ENCODE measurements around the gene NPIPB8.
"Not testable (repeated sequence)": the region's sequence is repeated elsewhere in the genome, so short reads cannot be mapped to it uniquely, and the experiment has no call there.

Gene NPIPB8

GRCh38 chr16:28637765-28638164 is at the start of gene NPIPB8:
NPIPB8 (plus strand) TSS chr16:28638065; CDS start chr16:28638361, 296 bp downstream.
- CTCF ChIA-PET, H3K27ac Mint-ChIP-seq, H3K27me3 Mint-ChIP-seq, H3K4me3 Mint-ChIP-seq, DNase-seq, H3K36me3 Mint-ChIP-seq, H3K9me3 Mint-ChIP-seq, H3K4me1 Mint-ChIP-seq: not testable (repeated sequence)

GRCh38 chr16:28589069-28589468 is 48.8 kb upstream of the NPIPB8 start:
- CTCF ChIA-PET, result no interaction called here
- no peak for DNase-seq
- H3K4me1 Mint-ChIP-seq, result no peaks in the 10 kb centered on the region
- peaks cover 37% of the 10 kb centered on the region for H3K36me3 Mint-ChIP-seq
- H3K4me3 Mint-ChIP-seq, result no peak overlapping the region
- no peak overlapping the region for H3K27ac Mint-ChIP-seq
- H3K9me3 Mint-ChIP-seq, result no peaks in the 10 kb centered on the region
- H3K27me3 Mint-ChIP-seq, result no peaks in the 10 kb centered on the region

GRCh38 chr16:28589930-28590329 is 47.9 kb upstream of the NPIPB8 start:
- no peak overlapping the region for H3K4me3 Mint-ChIP-seq
- H3K27me3 Mint-ChIP-seq, result no peaks in the 10 kb centered on the region
- H3K36me3 Mint-ChIP-seq, result peaks cover 33% of the 10 kb centered on the region
- no peak for DNase-seq
- H3K9me3 Mint-ChIP-seq, result no peaks in the 10 kb centered on the region
- no peak overlapping the region for H3K27ac Mint-ChIP-seq
- H3K4me1 Mint-ChIP-seq, result no peaks in the 10 kb centered on the region
- CTCF ChIA-PET, result no interaction called here

GRCh38 chr16:28590384-28591340 is 47.2 kb upstream of the NPIPB8 start:
- Mint-ChIP-seq H3K9me3 (no peaks in the 10 kb centered on the region), H3K27ac (peak overlapping the region; percentile 6), H3K27me3 (no peaks in the 10 kb centered on the region), H3K4me3 (no peak overlapping the region), H3K4me1 (no peaks in the 10 kb centered on the region), H3K36me3 (peaks cover 29% of the 10 kb centered on the region)
- CTCF ChIA-PET, result no interaction called here
- no peak for DNase-seq

- H3K36me3 Mint-ChIP-seq, result peaks cover 27% of the 10 kb centered on the region
- no peaks in the 10 kb centered on the region for H3K27me3 Mint-ChIP-seq
- CTCF ChIA-PET, result no interaction called here
- no peak for DNase-seq
- H3K27ac Mint-ChIP-seq, result no peak overlapping the region
- H3K4me3 Mint-ChIP-seq, result no peak overlapping the region
- no peaks in the 10 kb centered on the region for H3K9me3 Mint-ChIP-seq
- no peaks in the 10 kb centered on the region for H3K4me1 Mint-ChIP-seq
Measured at GRCh38 chr16:28591355-28591754, 46.5 kb upstream of the NPIPB8 start.

- CTCF ChIA-PET, result interaction anchor here (0.6 kb wide), 1 partner anchor 313 kb away, joined by 3 read pairs; no protein-coding TSS in a partner anchor
- no peak for DNase-seq
- peaks cover 6% of the 10 kb centered on the region for H3K4me1 Mint-ChIP-seq
- H3K9me3 Mint-ChIP-seq, result no peaks in the 10 kb centered on the region
- H3K4me3 Mint-ChIP-seq, result no peak overlapping the region
- no peak overlapping the region for H3K27ac Mint-ChIP-seq
- no peaks in the 10 kb centered on the region for H3K27me3 Mint-ChIP-seq
- H3K36me3 Mint-ChIP-seq, result peaks cover 22% of the 10 kb centered on the region
Measured at GRCh38 chr16:28592511-28592910, 45.4 kb upstream of the NPIPB8 start.

DNA sequence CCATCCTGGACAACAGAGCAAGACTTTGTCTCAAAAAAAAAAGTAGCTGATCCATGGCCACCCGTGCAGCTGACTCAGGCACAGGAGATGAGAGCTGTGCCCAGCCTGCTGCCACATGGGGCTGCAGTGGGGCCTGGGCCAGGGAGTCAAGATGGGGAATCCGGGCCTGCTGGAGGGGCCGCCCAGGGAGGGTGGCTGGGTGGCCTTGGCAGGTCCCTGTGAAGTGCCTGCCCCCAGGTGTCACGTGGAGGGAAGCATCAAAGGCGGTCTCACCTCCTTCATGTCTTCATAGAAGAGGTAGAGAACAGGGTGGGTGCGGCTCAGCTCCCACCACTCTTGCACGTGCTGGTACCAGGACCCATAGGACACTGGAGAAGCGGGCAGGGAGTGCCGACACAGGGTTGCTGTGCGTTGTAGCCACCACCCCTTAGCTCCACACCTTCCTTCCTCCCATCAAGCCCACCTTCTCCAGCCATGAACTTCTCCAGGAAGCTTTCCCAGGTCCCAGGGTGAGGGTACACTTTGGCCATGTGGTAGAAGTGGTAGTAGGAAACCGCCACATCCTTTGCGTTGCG is 44.8 kb upstream of the NPIPB8 start:
- CTCF ChIA-PET, result interaction anchor here (0.6 kb wide), 1 partner anchor 314 kb away, joined by 3 read pairs; no protein-coding TSS in a partner anchor
- H3K4me3 Mint-ChIP-seq, result no peak overlapping the region
- peaks cover 6% of the 10 kb centered on the region for H3K4me1 Mint-ChIP-seq
- H3K27ac Mint-ChIP-seq, result no peak overlapping the region
- no peak for DNase-seq
- H3K27me3 Mint-ChIP-seq, result no peaks in the 10 kb centered on the region
- peaks cover 22% of the 10 kb centered on the region for H3K36me3 Mint-ChIP-seq
- H3K9me3 Mint-ChIP-seq, result no peaks in the 10 kb centered on the region

DNA sequence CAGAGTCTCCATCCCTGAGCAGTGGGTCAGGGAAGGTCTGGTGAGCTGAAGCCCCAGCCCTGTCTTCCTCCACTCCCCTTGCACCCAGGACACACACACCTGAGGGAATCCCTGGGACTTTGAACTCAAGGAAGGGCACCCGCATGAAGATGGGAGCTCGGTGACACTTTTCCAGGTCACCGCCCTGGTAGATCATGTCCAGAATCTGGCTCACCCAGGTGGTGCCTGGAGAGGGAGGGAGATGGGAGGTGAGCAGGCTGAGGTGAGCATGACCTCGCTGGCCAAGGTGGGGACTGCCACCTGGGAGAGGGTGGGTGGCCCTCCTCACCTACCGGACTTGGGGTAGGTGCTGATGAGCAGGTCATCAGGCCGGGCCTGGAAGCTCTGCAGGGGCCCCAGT is 42.4 kb upstream of the NPIPB8 start:
- H3K4me1 Mint-ChIP-seq, H3K4me3 Mint-ChIP-seq, CTCF ChIA-PET, H3K27ac Mint-ChIP-seq, H3K9me3 Mint-ChIP-seq, H3K27me3 Mint-ChIP-seq, DNase-seq: not testable (repeated sequence)
- peaks cover 14% of the 10 kb centered on the region for H3K36me3 Mint-ChIP-seq

DNA sequence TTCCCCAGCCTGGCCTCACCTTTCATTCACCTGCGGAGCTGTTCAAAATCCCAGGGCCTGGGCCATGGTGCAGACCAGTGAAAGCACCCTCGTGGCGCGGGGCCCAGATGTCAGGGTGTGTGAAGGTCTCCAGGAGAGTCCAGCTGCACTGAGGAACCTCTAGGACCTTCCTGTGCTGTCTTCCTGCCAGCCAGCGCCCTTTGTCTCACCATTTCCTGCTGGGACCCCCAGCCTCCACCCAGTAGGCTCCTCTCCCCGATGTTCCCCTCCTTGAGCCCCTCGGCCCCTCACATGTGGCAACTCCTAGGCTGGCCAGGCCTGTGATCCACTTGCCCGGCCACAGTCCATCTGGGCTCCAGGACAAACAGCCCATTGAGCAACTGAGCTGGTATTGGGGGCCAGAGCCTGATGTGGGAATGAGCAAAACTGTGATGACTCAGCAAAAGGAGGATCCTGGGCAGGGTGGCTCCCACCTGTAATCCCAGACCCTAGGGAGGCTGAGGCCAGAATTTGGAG is 41.7 kb upstream of the NPIPB8 start:
- H3K9me3 Mint-ChIP-seq, result no peaks in the 10 kb centered on the region
- H3K4me1 Mint-ChIP-seq, result peaks cover 6% of the 10 kb centered on the region
- H3K27me3 Mint-ChIP-seq, result no peaks in the 10 kb centered on the region
- H3K27ac Mint-ChIP-seq, result no peak overlapping the region
- CTCF ChIA-PET, result no interaction called here
- H3K4me3 Mint-ChIP-seq, result no peak overlapping the region
- peaks cover 10% of the 10 kb centered on the region for H3K36me3 Mint-ChIP-seq
- DNase-seq, result no peak

- no peak for DNase-seq
- Mint-ChIP-seq H3K27ac (no peak within 1 kb of the TSS), H3K4me1 (peaks cover 6% of the 10 kb centered on the region), H3K4me3 (no peak within 1 kb of the TSS), H3K9me3 (no peaks in the 10 kb centered on the region), H3K36me3 (peaks cover 4% of the 10 kb centered on the region), H3K27me3 (no peaks in the 10 kb centered on the region)
- CTCF ChIA-PET, result no interaction called here
Measured at GRCh38 chr16:28596840-28597691, 40.8 kb upstream of the NPIPB8 start, which contains the start of gene SULT1A2. SULT1A2 (minus strand) TSS chr16:28597050; CDS start chr16:28595930, 1,120 bp downstream.

- Mint-ChIP-seq H3K27me3 (no peaks in the 10 kb centered on the region), H3K27ac (no peak overlapping the region), H3K9me3 (no peaks in the 10 kb centered on the region), H3K36me3 (no peaks in the 10 kb centered on the region), H3K4me3 (no peak overlapping the region), H3K4me1 (peaks cover 6% of the 10 kb centered on the region)
- DNase-seq, result no peak
- CTCF ChIA-PET, result no interaction called here
Measured at GRCh38 chr16:28597692-28598261, 40.1 kb upstream of the NPIPB8 start.

DNA sequence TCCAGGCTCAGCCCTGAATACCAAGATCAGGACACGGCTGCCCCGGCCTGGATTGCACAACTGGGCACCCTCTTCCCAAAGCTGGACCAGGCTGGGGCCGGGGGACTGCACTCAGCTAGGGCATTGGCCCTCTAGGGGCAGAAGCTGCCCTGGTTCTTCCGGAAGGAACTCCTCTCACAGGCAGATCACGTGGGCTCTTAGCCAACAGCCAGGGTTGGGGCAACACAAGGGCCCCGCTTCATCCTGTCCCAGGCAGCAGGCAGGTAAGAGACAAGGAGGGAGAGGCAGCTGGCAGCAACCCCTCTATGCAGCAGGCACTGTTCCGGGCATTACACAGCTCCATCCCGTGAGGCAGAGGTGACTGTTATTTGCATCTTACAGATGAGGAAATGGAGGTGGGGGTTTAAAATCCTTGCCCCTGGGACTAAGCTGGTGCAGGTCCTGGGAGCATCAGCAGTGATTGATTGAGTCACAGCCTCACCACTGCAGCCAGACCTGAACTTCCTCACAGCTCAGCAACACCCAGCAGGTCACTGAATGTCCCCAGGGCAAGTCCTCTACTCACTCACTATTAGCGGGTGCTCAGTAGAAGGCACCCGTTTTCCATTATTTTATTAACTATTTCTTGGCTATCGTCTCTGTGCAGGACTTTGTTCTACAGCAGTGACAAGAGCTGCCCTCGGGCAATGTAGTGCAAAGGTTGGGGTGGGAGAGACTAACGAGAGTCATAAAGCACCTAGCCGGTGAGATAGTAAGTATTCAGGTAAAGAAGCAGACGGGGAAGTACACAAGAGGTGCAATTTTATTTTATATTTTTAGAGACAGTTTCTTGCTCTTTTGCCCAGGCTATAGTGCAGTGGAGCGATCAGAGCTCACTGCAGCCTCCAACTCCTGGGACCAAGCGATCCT is 38.2 kb upstream of the NPIPB8 start:
- H3K9me3 Mint-ChIP-seq, H3K4me1 Mint-ChIP-seq, DNase-seq, H3K27ac Mint-ChIP-seq, H3K36me3 Mint-ChIP-seq, CTCF ChIA-PET, H3K4me3 Mint-ChIP-seq, H3K27me3 Mint-ChIP-seq: not testable (repeated sequence)

- H3K4me3 Mint-ChIP-seq, H3K9me3 Mint-ChIP-seq, H3K27me3 Mint-ChIP-seq, CTCF ChIA-PET, DNase-seq, H3K4me1 Mint-ChIP-seq, H3K36me3 Mint-ChIP-seq, H3K27ac Mint-ChIP-seq: not testable (repeated sequence)
Measured at GRCh38 chr16:28600965-28601364, 36.9 kb upstream of the NPIPB8 start.
